GM21619 (cell line): Measurements from ENCODE around the gene ATXN1.
A peak's percentile ranks its signal among the peaks of the same experiment; 100 is the strongest.

Experiments
- ATAC-seq: cut with Tn5 transposase; IDR thresholded peaks from one replicate; pipeline ENCODE4 v1.9.1; 2021; ENCODE audit not compliant: unreplicated experiment

Gene ATXN1

DNA sequence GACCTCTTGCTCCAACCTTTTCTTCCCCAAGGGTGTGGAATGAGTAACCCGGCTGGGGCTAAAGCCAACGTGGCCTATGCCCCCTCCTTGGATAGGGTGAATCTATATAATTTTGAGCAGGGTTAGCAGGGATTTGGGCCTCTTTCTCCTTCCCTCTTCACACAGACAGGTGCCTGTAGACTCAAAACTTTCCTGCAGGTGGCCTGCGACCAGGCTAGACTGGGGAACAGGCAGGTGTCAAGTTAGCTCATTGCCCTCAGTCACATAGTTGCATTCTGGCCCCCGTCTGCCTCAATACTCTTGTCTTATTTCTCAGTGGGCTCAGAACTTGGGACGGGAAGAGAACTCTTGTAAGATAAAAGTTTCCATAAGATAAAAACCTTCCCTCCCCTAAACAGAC lies 243.0 kb downstream of the ATXN1 start:
- no peak for ATAC-seq

DNA sequence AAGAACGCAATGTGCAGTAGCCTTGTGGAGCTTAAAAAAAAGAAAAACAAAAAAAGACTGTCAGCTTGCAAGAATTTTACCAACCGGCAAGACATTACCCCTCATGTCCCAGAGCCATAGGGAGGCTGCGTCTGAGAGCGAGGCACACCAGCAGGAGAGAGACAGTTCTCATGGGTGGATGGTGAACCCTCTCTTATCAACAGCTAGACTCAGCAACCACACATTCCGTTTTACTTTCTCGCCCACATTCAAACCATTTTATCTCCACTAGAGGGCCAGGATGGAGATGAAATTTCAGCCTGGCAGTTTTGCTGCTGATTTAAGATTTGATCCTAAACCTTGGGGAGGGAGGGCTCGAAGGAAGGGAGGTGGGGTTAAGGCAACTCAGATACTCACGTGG lies 247.0 kb downstream of the ATXN1 start:
- no peak for ATAC-seq

DNA sequence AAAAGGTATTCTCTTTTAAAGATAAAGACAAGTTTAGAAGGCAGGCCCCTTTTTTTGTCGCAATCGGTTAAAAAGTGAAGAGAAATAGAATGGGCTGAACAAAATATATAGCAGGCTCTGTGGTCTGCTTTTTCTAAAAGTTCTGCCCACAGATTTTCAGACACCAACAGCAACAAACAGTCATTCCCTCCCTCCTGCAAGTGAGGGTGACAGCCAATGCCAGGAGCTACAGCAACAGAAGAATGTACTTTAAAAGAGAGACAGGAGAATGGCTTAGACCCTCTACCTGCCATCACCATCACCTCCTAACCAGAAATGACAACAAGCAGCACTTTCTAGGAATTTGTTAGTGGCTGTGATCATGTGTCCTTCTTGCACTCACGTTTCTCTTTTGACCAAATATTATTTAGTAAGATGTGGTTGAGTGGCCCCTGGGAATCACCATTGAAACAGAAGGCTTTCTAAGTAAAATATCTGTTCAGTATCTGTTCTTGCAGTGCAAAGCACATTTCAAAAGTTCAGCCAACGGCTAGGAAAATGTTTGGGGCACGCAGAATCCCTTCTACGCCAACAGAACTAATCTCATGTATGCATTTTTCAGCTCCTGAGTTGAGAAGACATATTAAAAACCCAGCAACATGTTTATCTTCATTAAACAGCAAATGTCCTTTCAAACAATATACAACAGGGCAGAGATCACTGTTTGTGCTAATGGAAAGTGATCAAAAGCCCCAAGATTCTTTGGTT lies 248.5 kb downstream of the ATXN1 start:
- ATAC-seq = no peak

DNA sequence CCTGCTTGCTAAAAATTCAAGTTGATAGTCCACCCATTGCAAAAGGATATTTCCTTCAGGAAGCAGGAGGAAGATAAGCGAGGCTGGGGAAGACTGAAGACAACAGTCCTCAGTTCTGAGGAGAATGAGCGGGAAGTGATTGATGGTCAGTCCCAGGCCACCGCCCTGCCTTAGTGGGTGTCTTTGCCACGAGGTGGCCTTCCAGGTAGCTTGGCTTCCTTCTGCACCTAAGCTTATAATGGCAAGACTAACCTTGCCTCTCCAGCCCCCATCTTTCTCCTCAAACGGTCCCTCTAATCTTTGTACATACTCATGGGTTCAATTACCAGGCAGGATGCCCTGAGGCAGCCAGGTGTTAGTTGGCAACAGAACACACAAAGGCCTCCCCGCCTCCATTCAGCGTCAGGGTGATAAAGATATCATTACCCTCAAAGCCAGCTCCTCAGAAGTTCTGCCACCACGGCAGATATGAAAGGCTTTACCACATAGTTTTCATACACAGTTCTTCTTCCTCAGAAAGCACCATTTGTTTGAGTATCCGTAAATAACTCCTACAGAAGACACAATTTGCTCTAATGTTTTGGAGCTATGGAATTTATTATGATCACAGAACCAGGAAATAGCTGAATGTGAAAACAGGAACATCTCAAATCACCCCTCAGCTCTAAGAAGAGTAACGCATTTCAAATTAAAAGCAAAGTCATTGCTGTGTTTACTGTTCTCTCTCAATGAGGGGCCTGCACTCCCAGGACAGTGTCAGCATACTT lies 249.4 kb downstream of the ATXN1 start:
- peak; percentile 58 for ATAC-seq

DNA sequence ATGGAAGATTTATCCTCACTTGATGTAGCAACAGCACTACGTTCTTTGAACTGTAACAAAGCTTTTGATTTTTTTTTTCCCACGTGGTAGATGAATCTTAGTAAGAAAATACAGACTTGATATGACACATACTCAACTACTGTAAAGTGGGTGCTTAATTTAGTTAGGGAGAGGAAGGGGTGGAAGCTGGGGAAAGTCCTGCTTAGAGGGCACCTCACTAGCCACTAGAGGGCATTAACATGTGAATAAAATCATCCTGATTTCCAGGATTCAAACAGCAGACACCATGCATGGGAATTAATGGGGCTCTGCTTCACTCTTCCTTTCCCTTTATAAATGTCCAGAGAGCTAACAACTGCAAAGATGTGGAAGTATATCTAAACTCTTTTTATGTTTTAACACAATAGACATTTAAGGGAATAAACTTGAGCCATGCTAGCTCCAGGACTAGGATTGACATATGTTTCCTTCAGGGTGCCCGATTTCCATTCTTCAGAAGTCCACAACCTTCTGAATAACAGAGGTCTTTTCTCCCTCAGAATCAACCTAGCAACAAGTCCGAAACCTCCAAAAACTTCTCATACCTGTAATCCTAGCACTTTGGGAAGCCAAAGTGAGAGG lies 250.1 kb downstream of the ATXN1 start:
- ATAC-seq = no peak

DNA sequence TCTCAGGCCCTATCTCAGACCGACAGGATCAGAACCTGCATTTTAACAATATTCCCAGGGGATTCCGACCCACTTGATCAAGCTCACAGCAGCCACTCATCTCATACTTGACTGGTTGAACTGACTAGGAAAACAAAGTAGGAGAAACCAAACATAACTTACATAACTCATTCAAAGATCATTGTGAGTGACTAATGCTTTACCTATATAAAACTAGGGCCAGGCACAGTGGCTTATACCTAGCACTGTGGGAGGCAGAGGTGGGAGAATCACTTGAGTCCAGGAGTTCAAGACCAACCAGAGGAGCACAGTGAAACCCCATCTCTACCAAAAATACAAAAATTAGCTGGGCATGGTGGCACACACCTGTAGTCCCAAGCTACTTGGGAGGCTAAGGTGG lies 251.0 kb downstream of the ATXN1 start:
- ATAC-seq = no peak

DNA sequence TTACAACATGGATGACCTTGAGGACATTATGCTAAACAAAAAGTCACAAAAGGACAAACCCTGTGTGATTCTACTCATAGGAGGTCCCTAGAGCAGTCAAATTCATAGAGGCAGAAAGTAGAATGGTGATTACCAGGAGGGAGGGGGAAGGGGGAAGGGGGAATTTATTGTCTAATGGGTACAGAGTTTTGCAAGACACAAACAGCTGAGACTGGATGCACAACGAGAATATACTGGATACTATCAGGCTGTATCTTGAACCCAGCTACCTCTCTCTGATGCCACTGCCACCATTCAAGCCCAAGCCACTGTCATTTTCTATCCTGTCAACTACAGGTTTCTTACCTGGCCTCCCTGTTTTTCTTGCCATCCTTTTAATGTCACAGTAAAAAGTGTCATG lies 252.3 kb downstream of the ATXN1 start:
- no peak for ATAC-seq

DNA sequence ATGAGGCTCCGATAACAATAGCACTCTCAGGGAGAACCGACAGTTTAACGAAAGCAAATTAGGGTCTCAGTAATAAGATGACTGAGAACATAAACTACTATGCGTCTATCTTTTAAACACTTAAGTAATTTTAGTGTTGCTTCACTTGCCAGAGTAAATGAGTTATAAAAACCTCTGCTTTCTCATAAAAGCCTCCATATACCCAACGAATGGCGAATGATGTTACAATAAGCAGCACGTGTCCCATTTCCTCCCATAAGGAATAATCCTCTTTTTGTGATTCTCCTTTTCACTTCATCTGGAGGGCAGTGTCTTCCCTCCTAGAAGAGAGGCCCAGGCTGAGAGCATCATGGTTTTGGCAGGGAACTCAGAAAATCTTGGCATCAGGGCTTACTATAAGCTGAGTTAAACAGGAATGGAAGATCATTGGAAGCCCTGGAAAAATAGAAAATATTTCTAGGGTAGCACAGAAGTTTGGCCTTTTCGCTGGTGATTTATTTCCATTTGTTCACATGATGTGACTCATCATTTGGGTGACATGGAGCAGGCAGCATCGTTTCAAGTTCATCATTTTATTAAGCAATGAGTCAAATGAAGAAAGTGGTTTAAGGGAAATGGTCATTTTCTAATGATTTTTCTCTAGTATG lies 255.4 kb downstream of the ATXN1 start:
- no peak for ATAC-seq

DNA sequence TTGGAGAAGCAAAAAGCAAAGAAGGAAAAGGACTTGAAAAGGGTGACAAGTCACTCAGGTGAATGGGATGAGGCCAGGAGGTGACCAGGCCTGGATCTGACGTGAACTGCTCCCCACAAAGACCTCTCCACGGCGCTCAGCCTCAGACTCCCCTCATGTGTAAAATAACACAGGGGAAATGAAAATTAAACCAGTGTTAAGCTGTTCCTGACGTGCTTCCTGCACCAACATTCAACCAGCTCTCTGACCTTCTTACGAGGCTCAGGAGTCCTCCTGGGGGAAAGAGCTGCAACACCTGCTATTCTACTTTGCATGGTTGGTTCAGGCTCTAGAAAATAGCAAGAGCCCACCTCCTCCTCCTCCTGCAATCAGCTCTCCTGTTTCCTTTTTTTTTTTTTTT lies 256.7 kb downstream of the ATXN1 start:
- ATAC-seq = no peak

DNA sequence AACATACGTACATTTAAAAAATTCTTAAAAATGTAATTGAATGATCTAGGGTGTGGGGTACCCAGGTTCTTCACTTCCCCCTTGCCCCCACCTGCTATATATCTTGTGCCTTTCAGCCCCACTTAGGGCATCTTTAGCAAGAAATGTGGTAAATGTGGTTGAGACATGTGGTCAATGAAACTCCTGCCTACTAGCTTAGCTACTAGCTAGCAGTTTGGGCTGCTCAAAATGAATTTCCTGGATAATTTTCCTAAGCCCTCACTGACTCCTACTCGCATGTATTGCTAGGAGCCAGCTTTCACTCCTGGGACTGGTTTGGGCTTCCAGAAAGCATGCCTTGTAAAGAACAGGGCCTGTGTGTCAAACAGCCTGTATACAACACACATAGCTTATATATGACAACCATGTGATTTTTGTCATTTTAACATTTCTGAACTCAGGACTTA lies 257.3 kb downstream of the ATXN1 start:
- peak; percentile 72 for ATAC-seq

DNA sequence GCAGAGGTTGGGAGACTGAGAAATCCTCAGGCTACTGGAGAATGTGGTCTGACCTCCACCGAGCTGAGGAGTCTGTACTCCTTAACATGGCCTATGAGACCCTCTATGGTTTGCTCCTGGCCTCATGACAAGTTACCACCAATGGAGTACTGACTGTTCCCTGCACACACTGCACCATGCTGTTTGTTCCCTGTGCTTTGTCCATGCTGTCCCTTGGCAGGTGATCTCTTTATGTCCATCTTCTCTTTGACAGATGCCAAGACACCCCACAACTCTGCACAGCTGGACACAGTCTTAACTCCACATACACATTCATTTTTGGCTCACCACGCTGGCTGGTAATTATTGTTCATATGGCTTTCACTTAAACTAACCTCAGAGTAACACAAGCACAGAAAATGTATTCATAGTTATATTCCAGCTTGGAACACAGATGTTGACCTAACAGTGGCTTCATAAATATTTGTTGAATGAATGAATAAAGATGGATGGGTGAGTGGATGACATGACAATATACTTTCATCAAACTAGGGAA lies 258.0 kb downstream of the ATXN1 start:
- ATAC-seq = no peak

DNA sequence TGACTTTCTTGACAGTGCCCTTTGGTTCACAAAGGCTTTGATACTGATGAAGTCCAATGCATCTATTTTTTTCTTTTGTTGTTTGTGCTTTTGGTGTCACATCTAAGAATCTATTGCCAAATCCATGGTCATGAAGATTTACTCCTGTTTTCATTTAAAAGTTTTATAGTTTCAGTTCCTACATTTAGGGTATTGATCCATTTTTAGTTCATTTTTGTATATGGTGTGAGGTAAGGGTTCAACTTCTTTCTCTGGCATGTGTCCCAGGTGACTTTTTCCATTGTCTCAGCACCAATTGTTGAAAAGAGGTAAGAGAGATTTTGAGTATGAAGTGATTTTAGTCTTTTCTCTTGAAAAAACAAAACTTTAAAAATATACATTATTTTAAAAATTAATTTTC lies 262.3 kb downstream of the ATXN1 start:
- no peak for ATAC-seq

DNA sequence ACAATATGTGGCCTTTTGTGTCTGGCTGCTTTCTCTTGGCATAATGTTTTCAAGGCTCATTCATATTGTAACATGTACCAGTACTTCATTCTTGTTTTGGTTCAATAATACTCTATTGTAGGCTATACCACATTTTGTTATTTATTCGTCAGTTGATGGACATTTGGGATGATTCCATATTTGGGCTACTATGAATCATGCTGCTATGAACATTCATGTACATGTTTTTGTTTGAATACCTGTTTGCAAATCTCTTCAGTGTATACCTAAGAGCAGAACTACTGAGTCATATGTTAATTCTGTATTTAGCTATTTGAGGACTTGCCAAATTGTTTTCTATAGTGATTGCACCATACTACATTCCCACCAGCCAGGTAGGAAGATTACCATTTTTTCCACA lies 263.0 kb downstream of the ATXN1 start:
- ATAC-seq = no peak

DNA sequence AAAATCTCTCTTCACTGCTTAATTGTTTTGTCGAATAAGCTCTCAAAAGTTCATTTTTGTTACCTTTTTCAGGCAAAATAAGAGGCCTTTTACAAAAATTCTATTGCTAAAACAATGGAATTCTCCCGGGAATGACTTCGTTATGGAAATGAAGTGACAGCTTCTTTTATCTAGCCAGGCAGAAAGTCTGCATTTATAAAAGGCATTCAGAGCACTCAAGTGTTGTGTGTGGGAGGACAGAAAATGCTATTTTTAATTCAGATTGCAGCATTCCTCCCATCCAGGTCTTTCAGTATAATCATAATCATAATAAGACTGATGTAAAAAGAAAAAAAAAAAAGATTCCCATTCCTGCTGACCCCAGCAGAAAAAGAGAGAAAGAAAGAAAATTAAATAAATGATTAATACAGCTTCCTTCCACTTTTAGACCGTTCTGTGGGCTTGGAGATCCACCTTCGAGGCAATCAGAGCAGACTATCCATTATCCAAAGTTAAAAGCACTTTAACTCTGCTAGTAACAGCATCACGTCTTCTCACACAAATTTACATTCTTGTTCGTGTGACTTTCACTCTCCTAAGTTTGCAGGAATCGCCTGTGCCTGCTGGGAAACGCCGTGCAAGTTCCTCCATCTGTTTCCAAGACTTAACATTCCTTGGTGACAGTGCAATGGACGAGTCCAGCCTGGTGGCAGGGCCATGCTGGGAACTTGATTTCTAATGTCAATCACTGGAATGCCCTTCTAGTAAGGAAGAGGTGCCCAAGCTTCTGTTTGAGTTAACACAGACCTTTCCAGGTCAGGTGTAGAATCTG lies 264.1 kb downstream of the ATXN1 start:
- ATAC-seq = no peak

DNA sequence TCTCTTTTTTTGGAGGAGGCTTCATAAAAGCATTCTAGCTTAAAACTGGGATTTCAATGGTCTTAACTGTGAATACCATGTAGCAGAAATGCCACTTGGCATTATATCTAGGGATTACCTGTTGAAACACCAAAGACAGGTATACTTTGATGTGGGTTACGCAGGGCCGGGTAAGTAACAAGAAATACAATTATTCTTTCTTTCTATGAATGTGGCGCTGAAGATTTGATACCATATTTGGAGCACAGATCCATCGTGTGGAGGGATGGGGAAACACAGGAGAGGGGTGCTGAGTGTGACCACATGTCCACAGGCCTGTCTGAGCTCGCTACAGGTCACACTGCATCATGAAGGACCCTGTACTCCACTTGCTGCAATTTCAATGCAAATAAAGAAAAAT lies 265.1 kb downstream of the ATXN1 start:
- ATAC-seq = no peak

DNA sequence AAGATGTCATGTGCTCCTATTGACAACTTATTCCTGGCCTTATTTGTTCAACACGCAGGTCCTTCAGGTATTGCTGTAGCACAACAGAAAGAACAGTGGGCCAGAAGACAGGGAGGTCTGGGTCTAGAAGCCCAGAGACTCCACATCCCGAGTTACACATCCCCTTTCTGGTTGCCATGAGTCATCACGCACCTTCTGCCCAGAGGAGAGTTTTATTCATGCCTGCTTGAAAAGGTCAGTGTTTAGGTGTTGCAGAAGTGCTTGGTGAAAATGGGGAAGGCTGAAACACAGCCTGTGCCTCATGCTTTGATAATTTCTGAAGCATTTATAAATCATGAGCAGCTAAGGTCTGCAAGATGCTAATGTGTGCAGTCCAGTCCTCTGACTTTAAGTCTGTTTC lies 266.5 kb downstream of the ATXN1 start:
- peak; percentile 90 for ATAC-seq

DNA sequence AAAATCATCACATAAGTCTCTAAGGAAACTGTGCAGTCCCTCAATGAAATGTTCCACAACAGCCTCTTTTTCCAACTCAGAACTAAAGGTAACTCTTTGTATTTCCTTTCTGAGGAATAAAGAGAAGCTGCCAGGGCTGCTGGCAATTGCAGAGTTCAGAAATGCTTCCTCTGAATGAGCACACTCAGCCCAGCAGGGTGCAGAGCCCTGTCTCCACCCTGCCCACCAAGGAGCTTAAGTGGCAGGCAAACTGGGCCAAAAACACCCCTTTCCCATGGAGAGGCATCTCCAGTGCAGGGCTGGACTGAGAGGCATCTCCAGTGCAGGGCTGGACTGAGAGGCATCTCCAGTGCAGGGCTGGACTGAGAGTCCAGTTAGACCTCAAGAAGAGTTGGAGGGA lies 267.5 kb downstream of the ATXN1 start:
- ATAC-seq = no peak

DNA sequence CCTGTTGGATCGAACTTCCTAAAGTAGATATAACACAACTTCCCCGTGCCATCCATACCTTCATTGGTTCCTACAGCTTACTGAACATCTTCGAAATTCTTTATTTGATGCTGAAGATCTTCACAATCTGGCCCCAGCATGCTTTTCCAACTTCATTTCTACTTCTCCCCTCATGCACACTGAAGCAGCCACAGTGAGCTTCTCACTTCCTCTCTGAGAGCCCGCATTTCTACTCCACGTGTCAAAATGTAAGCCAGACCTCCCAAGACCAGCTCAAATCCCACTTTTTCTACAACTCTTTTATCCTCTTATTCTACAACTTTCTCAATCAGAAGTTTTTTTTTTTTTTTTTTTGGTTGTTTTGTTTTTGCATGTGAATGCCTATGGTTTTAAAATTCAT lies 268.1 kb downstream of the ATXN1 start:
- no peak for ATAC-seq

DNA sequence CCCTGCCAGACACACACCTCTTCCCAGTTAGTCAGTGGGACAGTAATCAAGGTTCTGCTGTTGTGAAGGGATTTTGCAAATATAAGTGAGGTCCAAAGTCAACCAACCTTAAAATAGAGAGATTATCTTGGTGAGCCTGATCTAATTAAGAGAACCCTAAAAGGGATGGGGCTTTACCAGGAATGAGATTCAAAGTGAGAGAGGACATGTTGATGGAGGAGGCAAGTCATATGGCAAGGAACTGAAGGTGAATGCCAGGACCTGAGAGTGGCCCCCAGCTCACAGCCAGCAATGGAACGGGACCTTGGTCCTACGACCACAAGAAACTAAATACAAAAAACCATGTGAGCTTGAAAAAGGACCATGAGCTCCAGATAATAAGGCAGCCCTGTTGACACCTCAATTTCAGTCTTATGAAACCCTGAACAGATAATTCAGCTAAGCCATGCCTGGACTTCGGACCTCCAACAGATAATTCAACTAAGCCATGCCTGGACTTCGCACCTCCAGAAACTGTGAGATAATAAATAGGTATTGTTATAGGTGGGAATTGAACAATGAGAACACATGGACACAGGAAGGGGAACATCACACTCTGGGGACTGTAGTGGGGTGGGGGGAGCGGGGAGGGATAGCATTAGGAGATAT lies 269.5 kb downstream of the ATXN1 start:
- no peak for ATAC-seq

DNA sequence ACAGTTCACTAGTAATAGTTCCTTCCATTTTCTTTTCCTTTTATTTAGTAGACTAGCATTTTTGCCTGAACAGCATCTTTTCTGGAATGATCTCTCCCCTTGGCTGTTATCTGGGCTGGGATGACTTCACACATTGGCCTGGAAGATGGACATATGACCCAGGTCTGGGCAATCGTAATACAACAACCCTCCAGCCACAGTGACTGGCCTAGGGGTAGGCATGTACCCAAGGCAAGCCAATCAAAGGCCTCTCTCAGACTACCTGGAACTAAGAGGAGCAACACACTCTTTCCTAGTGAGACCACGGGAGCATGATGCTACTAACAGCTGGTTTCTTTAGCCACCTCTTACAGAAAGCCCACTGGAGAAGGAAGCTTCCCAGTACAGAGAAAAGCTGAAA lies 270.6 kb downstream of the ATXN1 start:
- ATAC-seq = no peak
